HFF-Myc (cell line): ENCODE results near the gene IGLL1.

Experiments used
- DNase-seq: peaks from one replicate; pipeline ENCODE4 v3.0.0-alpha.2; 2011; ENCODE audit warnings: low read depth; ENCODE audit errors: extremely low read depth
- H3K4me3 ChIP-seq: replicated peaks from 2 replicates; pipeline ENCODE4 v1.5.1; 2011; ENCODE audit warnings: low read depth, mild to moderate bottlenecking, control low read depth, low read length
- CTCF ChIP-seq: IDR thresholded peaks from 2 replicates; pipeline ENCODE4 v1.5.1; 2012; ENCODE audit warnings: mild to moderate bottlenecking, low read depth, low read length, control low read depth; ENCODE audit errors: missing control alignments

The IGLL1 gene

GRCh38 chr22:23557467-23557866 lies 22.6 kb downstream of the IGLL1 start:
- no peak for TF ChIP-seq CTCF
- H3K4me3 ChIP-seq, result no peak overlapping the region
- no peak for DNase-seq

- H3K4me3 ChIP-seq, result no peak overlapping the region
- no peak for DNase-seq
- TF ChIP-seq CTCF, result no peak
Measured at GRCh38 chr22:23557036-23557435, 23.1 kb downstream of the IGLL1 start.

- H3K4me3 ChIP-seq, result no peak overlapping the region
- TF ChIP-seq CTCF, result no peak
- DNase-seq, result no peak
Measured at GRCh38 chr22:23556026-23556620, 24.0 kb downstream of the IGLL1 start.

GRCh38 chr22:23555118-23555517 lies 25.0 kb downstream of the IGLL1 start:
- TF ChIP-seq CTCF, result no peak
- H3K4me3 ChIP-seq, result no peak overlapping the region
- no peak for DNase-seq

GRCh38 chr22:23553924-23554870 lies 25.9 kb downstream of the IGLL1 start:
- no peak for DNase-seq
- no peak for TF ChIP-seq CTCF
- H3K4me3 ChIP-seq, result no peak overlapping the region

GRCh38 chr22:23553438-23553837 lies 26.7 kb downstream of the IGLL1 start:
- H3K4me3 ChIP-seq, result no peak overlapping the region
- DNase-seq, result no peak
- TF ChIP-seq CTCF, result no peak
